Right lobe of liver (tissue), 6 donors: ENCODE data around the gene SRD5A1. TPM values are rescaled to one million over a fixed set of nuclear protein-coding genes. Genes with fewer than 3 reads are reported as not detected.
A peak's percentile ranks its signal among the peaks of the same experiment; 100 is the strongest.

Source experiments
- ATAC-seq, 4 donors: fragments of 200-7000 bp; cut with Tn5 transposase; one replicate each; pipeline ENCODE4 v1.9.1; 2020; ENCODE audit warnings: mild to moderate bottlenecking in 4 of 4, moderate library complexity in 4 of 4
- DNase-seq, 3 donors: peaks; one replicate each; pipeline ENCODE4 v3.0.0-alpha.2; 2020
- H3K27ac ChIP-seq, 3 donors: fragments of 200-600 bp; one replicate each; pipeline ENCODE4 v1.8.0; 2022
- H3K27me3 ChIP-seq, 2 donors: fragments of 200-600 bp; one replicate each; pipeline ENCODE4 v1.8.0; 2022
- H3K36me3 ChIP-seq, 4 donors: fragments of 200-600 bp; sonication (generic) in 1 of 4; one replicate each; pipeline versions ENCODE4 v1.5.1 to v1.8.0; 2017 to 2022; ENCODE audit warnings: control low read depth in 1 of 4
- H3K4me1 ChIP-seq, 4 donors: fragments of 200-600 bp; sonication (generic) in 1 of 4; one replicate each; pipeline versions ENCODE4 v1.5.1 to v1.8.0; 2017 to 2022; ENCODE audit warnings: control low read depth in 1 of 4
- H3K4me3 ChIP-seq, 3 donors: fragments of 200-600 bp; one replicate each; pipeline ENCODE4 v1.8.0; 2022
- H3K9me3 ChIP-seq, 4 donors: fragments of 200-600 bp; sonication (generic) in 1 of 4; one replicate each; pipeline versions ENCODE4 v1.5.1 to v1.8.0; 2017 to 2022; ENCODE audit warnings: control low read depth in 1 of 4
- CTCF ChIP-seq, 4 donors: fragments of 200-600 bp in 3 of 4; fragments of 450-650 bp in 1 of 4; IDR thresholded peaks; one replicate each; pipeline versions ENCODE4 v1.5.1 to v1.8.0; 2016 to 2022; ENCODE audit warnings: antibody characterized with exemption in 4 of 4, mild to moderate bottlenecking in 2 of 4
- POLR2A ChIP-seq: fragments of 450-650 bp; IDR thresholded peaks from one replicate; pipeline ENCODE4 v1.6.1; 2017; ENCODE audit warnings: antibody characterized with exemption, mild to moderate bottlenecking
- WGBS: methylation state at CpG from one replicate; pipeline ENCODE4 v1.1.6; 2018; ENCODE audit warnings: low coverage, low lambda C conversion rate; ENCODE audit not compliant: insufficient coverage; ENCODE audit errors: missing lambda C conversion rate; 5-methylcytosine and 5-hydroxymethylcytosine counted together
- intact Hi-C, 2 donors: fragments of 100-400 bp; cut with DNase I; formaldehyde crosslinking; loops; one replicate each; pipeline versions ENCODE4 v1.11.2 to v1.14.1; 2022
- long read RNA-seq: library from polyadenylated mRNA; unstranded; transcript quantifications from one replicate; pipeline ENCODE4 v2.0.0, GENCODE V29; 2019
- total RNA-seq, 6 experiments: library from RNA; depleted of rRNA in 2 of 6; stranded (reverse); fragments of >200 nt in 2 of 6; fragmentation: NEBNext Ultra II Directional in 3 of 6; extraction: Animal tissue kit (Norgen Biotek cat#: 25700) in 3 of 6; gene quantifications; one replicate each; pipeline versions ENCODE4 v1.1.0 to v1.2.4, GENCODE V29; 2016 to 2023
- donor health status: DM: no; HTN: yes; CAD: no.
- donor health status: DM: no; HTN: no; CAD: no.
- donor health status: DM: no; HTN: no; CAD: no.
- donor health status: DM: no; HTN: yes; CAD: no.
- donor health status: DM: no; HTN: yes; CAD: no.

Gene SRD5A1
- 10 to 100 TPM; 13.5 to 87.6 (median 52.2) TPM for total RNA-seq
- long read RNA-seq, full-length matches to known transcripts = 16 of 20 reads
- long read RNA-seq, partial matches to known transcripts = 1 of 20 reads
- long read RNA-seq, other reads (novel, unspliced or antisense) = 3 of 20 reads

GRCh38 chr5:6632888-6633468, at the start of gene SRD5A1, which contains the start of gene NSUN2:
Gene SRD5A1 (plus strand): TSS chr5:6633440. CDS start chr5:6633577, 137 bp downstream.
Gene NSUN2 (minus strand): TSS chr5:6633044. CDS start chr5:6632979, 65 bp downstream.
- intact Hi-C loops = loop anchor here (10.0 kb wide), 2 partner anchors 72 to 112 kb away; no protein-coding TSS in a partner anchor
- H3K4me1 ChIP-seq = peaks cover 0 to 40% (median 14%) of the 10 kb centered on the region in 4 donors
- under 1% methylated on average over 23 of the region's 66 CpGs for WGBS

GRCh38 chr5:6584101-6584645, 49.1 kb upstream of the SRD5A1 start:
- Histone ChIP-seq H3K4me3 (peak overlapping the region in 2 of 3 donors; percentile 64 to 74), H3K4me1 (peaks cover 0 to 6% (median 0%) of the 10 kb centered on the region in 4 donors), H3K27me3 (no peaks in the 10 kb centered on the region), H3K36me3 (peaks cover 0 to 9% (median 0%) of the 10 kb centered on the region in 4 donors), H3K27ac (peak overlapping the region in 2 of 3 donors; percentile 55 to 98), H3K9me3 (no peaks in the 10 kb centered on the region)
- TF ChIP-seq CTCF (IDR thresholded peaks at IDR 0.05) = no peak
- no peak for TF ChIP-seq POLR2A
- 53% methylated on average over 3 of the region's 6 CpGs for WGBS
- ATAC-seq = peak in 3 of 4 donors; percentile 15 to 23 (median 19)
- intact Hi-C loops = no loop called here
- DNase-seq = no peak

More at GRCh38 chr5:6632888-6633468, at the start of gene SRD5A1, which contains the start of gene NSUN2:
- peak; percentile 65 for TF ChIP-seq POLR2A
- no peak for TF ChIP-seq CTCF (IDR thresholded peaks at IDR 0.05)
- Histone ChIP-seq H3K4me3 (peak within 1 kb of the TSS; percentile 97 to 98 (median 97)), H3K27me3 (no peaks in the 10 kb centered on the region), H3K36me3 (peaks cover 0 to 32% (median under 1%) of the 10 kb centered on the region in 4 donors), H3K27ac (peak within 1 kb of the TSS; percentile 94 to 99 (median 96)), H3K9me3 (no peaks in the 10 kb centered on the region)
- peak; percentile 92 to 96 (median 92) for ATAC-seq
- DNase-seq = peak; percentile 95 to 96 (median 96)

GRCh38 chr5:6584727-6585126, 48.5 kb upstream of the SRD5A1 start:
- TF ChIP-seq POLR2A (no peak), CTCF (IDR thresholded peaks at IDR 0.05) (no peak)
- 80% methylated on average over 3 of the region's 8 CpGs for WGBS
- H3K36me3 ChIP-seq = peaks cover 0 to 9% (median 0%) of the 10 kb centered on the region in 4 donors
- ATAC-seq (peak in 3 of 4 donors; percentile 4 to 66 (median 52)), DNase-seq (no peak)
- H3K27me3 ChIP-seq = no peaks in the 10 kb centered on the region
- peak overlapping the region in 2 of 3 donors; percentile 64 to 74 for H3K4me3 ChIP-seq
- intact Hi-C loops = no loop called here
- no peaks in the 10 kb centered on the region for H3K9me3 ChIP-seq
- peaks cover 0 to 6% (median 0%) of the 10 kb centered on the region in 4 donors for H3K4me1 ChIP-seq
- peak overlapping the region in 2 of 3 donors; percentile 55 to 98 for H3K27ac ChIP-seq

- peak; percentile 10 to 43 (median 40) for ATAC-seq
- peaks cover 0 to 6% (median 0%) of the 10 kb centered on the region in 4 donors for H3K4me1 ChIP-seq
- intact Hi-C loops = no loop called here
- peak in 1 of 3 donors; percentile 46 for DNase-seq
- H3K36me3 ChIP-seq = peaks cover 0 to 9% (median 0%) of the 10 kb centered on the region in 4 donors
- 20% methylated on average over 1 of the region's 6 CpGs for WGBS
- peak overlapping the region in 2 of 3 donors; percentile 55 to 98 for H3K27ac ChIP-seq
- no peaks in the 10 kb centered on the region for H3K9me3 ChIP-seq
- peak overlapping the region in 1 of 3 donors; percentile 74 for H3K4me3 ChIP-seq
- no peaks in the 10 kb centered on the region for H3K27me3 ChIP-seq
- TF ChIP-seq POLR2A = no peak
- no peak for TF ChIP-seq CTCF (IDR thresholded peaks at IDR 0.05)
Measured at GRCh38 chr5:6585168-6585567, 48.1 kb upstream of the SRD5A1 start.
